GM19035 (cell line): ENCODE measurements around the gene CEP72.
"Not testable (repeated sequence)": the region's sequence is repeated elsewhere in the genome, so short reads cannot be mapped to it uniquely, and the experiment has no call there.

Experiments
- ATAC-seq: cut with Tn5 transposase; IDR thresholded peaks from one replicate; pipeline ENCODE4 v1.9.1; 2021; ENCODE audit not compliant: unreplicated experiment

The CEP72 gene

GRCh38 chr5:611731-612486 lies at the start of gene CEP72:
Gene CEP72, plus strand, starts transcription at chr5:612340. Its CDS starts 22 bp downstream, at chr5:612362.
- peak; percentile 79 for ATAC-seq

- no peak for ATAC-seq
Observed at GRCh38 chr5:565782-566440, 46.2 kb upstream of the CEP72 start.

- ATAC-seq: no peak
Observed at GRCh38 chr5:566636-567309, 45.4 kb upstream of the CEP72 start.

DNA sequence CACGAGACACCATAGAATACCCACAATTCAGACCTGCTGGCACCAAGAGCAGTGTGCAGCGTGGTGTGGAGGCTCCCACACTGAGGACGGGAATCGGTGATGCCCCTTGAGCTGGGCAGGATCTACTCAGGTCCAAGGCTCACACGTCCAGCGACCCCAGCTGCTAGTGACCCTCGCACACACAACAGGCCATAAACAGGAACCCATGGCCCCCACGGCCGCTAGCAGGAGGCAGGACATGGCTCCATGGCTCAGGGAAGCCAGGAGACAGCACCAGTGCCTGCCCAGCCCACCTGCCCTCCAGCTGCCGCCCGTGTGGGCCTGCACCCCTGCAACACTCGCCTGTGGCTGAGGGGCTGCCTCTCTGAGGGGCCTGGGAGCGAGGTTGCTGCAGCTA lies 44.5 kb upstream of the CEP72 start:
- no peak for ATAC-seq

GRCh38 chr5:568061-568781 lies 43.9 kb upstream of the CEP72 start:
- no peak for ATAC-seq

DNA sequence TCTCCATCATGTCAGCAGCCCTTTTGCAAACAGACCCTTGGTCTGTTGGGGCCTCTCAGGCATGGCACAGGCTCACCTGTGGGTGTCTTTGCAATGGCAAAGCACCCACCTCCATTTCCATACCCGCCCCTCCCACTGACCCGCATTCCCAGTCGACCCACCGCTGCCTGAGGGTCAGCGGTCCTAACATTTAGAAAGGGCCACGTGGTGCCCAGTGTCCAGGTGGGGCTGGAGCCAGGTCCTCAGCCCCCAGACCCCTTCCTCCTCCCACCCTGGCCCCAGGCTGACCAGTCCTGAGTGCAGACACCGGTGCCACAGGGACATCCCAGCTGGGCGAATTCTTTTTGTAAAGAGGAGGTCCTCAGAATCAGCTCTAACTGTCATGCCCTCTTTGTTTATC lies 43.3 kb upstream of the CEP72 start:
- no peak for ATAC-seq

DNA sequence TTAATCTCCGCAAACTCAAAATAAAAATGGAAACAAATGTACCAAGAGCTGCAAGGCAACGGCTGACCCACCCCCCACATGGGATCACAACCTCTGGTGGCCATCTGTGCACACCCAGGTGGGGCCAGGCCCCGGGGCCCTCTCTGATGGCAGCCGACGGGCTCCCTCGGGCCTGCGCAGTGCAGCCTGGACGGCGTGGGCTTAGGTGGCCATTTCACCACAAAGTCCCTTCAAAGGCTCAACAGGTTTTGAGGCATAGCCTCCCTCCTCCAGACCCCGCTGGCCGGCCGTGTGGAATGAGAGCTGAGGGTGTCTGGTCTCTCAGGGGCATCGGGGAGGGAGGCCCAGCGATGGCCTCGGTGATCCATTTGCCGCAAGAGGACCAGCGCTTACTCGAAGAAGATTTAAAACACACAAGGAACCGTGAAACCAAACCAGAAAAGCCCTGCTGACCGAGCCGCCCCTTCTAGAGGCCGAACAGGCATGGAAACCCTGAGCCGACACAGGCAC lies 42.7 kb upstream of the CEP72 start:
- no peak for ATAC-seq

DNA sequence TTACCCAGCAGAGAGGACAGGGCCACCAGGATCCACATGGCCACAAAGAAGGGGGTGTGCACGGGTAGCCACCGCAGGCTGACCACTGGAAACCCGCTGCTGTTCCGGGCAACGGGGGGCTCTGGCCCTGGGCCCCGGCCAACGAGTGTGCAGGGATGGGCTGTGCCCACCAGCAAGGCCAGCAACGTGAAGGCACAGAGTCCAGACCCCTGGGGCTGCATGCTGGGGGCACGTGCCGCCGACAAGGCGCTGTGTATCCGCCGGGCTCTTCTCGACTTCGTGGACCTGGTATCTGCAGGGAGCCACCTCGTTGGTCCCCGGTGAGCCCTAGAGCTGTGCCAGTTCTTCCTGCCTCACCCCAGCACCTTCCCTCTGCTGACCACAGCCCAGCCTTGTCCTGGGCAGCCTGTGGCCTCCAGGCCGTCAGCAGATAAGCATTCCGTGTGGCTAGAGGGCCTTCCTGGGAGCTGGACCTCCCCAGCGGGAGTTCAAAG lies 42.2 kb upstream of the CEP72 start:
- no peak for ATAC-seq

DNA sequence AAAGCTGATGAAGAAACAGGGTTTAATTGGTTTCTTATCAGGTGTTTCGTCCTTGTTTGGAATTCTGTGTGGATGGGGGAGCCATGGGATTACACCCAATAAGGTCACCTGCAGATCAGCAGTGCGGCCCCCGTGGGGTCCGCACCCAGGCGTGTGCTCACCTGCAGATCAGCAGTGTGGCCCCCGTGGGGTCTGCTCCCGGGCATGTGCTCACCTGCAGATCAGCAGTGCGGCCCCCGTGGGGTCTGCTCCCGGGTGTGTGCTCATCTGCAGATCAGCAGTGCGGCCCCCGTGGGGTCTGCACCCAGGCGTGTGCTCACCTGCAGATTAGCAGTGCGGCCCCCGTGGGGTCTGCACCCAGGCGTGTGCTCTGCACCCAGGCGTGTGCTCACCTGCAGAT lies 41.7 kb upstream of the CEP72 start:
- ATAC-seq: no peak

DNA sequence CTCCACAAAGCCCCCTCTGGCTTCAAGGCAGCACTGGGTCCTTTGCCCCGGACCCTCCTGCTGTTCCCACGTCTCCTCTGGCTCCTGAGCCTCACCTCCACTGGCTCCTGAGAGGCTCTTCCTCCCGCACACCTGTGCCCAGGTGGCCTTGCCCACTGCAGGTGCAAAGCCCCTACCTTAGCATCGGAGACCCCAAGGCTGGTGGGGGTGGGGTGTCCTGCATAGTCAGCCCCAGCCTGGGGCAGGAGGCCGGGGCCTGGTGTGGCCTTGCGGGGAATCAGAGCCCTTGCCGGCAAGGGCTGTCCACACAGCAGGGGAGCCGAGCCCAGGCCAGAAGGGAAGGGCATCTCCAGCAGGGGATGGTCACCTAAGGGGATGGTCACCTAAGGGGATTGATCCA lies 41.3 kb upstream of the CEP72 start:
- no peak for ATAC-seq

GRCh38 chr5:571791-572190 lies 40.3 kb upstream of the CEP72 start:
- no peak for ATAC-seq

- ATAC-seq: no peak
Observed at GRCh38 chr5:572398-573019, 39.6 kb upstream of the CEP72 start.

GRCh38 chr5:573206-573605 lies 38.9 kb upstream of the CEP72 start:
- no peak for ATAC-seq

- no peak for ATAC-seq
Observed at GRCh38 chr5:573976-574375, 38.2 kb upstream of the CEP72 start.

DNA sequence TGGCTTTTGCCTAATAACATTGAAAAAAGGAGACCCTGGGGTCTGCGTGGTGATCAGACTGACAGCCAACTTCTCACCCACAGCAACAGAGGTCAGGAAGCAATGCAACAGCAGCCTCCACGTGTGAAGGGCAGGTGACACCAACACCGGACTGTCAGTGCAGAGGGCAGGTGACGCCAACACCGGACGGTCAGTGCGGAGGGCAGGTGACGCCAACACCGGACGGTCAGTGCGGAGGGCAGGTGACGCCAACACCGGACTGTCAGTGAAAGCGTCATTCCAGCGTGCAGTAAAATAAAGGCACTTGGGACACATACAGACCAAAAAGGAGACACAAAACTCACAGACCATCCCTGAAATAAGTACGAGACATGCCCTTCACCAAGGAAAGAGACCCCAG lies 37.2 kb upstream of the CEP72 start:
- ATAC-seq: no peak

GRCh38 chr5:575636-576035 lies 36.5 kb upstream of the CEP72 start:
- no peak for ATAC-seq

- not testable (repeated sequence) for ATAC-seq
Observed at GRCh38 chr5:577214-577613, 34.9 kb upstream of the CEP72 start.

- ATAC-seq: no peak
Observed at GRCh38 chr5:577800-578199, 34.3 kb upstream of the CEP72 start.

DNA sequence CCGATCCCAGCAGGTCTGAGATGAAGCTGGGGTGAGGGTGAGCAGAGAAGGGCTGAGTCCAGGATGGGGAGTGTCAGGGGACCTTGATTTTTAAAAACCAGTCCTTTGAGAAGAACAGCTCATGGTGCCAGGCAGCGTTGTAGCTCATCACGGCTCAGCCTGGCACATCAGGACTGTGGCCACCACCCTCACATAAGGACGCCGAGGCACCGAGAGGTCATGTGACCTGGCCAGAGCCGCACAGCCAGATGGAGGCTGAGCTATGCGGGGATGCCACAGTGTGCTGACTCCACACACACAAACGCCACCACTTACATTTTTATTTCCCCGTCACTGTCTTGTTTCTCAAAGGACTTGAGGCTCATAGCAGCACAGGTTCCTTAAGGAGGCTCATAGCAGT lies 32.9 kb upstream of the CEP72 start:
- ATAC-seq: no peak

- ATAC-seq: no peak
Observed at GRCh38 chr5:579746-580366, 32.3 kb upstream of the CEP72 start.
